NCI-H1436 (cell line): Measurements from ENCODE around the gene CLEC9A.

Source experiments
- DNase-seq: peaks from one replicate; lab custom pipeline; 2025; lab: John Stamatoyannopoulos, UW

Gene CLEC9A

DNA sequence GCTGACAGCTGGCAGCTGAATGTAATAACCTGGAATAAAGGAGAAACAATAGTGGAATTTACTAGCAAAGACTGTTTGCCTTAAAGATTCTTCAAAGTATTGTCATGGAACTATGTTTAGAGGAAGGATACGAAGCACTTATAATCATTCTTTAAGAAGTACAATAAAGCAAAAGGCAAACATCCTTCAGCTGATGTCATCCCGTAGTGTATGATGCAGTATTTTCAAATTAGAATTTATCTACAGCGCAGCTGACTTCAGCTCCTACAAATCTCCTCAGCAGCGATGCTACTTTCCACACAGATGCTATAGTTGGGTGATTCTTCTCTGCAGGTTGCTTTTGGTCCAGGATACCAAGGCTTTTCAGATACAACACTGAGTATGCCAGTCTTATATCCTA lies 36.8 kb downstream of the CLEC9A start:
- DNase-seq: no peak

DNA sequence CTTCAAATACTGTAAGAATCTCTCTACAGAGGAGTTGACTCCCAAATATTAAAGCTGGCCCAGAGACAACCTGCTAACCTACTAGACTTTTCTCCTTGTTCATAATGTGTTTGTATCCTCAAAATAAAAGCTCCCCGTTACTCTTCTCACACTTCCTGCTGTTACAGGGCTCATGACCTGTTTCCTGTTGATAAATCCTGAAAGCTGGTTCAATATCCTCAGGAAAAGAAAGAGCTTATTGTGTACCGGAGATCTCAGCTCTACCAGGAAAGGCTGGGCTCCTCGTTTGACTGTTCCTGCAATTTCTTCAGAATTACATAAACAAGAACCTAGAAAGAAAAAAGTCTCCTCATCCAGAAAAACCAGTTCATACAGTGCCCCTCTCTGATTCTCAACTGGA lies 37.5 kb downstream of the CLEC9A start:
- no peak for DNase-seq

DNA sequence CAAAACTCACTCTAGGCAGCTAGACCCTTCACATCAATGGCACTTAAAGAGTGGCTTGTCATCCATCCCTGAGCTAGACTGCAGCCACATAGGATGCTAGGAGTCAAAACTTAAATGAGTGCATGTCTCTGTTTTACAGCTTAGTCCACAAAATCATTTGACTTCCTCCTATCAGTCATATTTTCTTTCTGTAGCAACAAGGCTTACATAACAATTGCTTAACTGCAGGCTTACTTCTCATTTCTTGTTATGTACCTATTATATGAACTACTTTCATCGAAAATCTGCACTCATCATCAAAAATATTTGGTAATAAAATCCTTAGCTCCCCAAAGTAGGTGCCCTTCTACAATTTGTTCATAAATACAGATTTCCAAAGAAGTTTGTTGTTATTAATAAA lies 38.2 kb downstream of the CLEC9A start:
- DNase-seq: no peak

DNA sequence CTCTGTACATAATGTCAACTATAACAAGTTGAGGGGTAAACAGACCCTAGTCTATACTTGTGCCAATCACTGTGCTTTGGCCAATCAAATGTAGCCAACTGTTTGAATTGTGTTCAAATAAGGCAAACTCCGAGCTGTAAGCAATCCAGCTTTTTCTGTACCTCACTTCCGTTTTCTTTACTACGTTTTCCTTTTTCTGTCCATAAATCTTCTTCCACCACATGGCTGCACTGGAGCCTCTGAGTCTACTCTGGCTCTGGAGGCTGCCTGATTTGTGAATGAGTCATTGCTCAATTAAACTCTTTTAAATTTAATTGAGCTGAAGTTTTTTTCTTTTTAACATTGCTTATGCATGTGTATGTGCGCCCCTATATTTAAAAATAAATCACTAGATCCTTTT lies 38.6 kb downstream of the CLEC9A start:
- DNase-seq: no peak

DNA sequence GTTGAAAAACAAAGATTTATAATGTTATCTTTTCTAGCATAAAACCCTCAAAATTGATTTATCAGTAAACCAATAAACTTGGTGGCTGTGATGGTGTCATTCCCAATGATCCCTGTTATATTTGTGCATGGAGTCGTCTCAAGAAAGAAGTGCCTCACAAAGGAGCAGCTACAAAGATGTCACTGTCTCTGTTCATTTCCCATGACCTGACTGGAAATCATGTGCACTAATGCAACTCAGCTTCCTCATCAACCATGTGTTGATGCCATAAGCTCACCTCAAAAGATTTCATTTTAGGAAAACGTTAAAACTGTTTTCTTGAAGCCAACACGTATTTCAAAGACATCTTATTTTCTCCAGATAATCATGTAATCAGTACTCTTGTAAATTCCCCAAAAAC lies 39.5 kb downstream of the CLEC9A start:
- no peak for DNase-seq

DNA sequence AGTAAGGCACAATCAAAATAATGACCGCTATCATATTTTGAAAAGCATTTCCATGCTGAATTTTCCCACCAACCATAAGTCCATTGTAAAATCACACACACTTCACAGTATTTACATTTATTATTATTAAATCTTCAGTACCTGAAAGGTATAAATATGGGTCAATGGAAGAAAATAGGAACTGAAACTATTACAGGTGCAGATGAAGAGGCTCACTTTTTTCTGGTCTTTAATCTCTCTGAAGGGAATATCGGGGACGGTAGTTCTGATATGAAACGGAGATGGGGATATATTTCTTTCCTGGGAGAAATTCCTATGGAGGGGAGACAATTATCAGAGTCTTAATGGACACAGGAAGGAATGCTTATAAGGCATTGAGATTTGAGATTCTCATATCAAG lies 39.9 kb downstream of the CLEC9A start:
- no peak for DNase-seq

DNA sequence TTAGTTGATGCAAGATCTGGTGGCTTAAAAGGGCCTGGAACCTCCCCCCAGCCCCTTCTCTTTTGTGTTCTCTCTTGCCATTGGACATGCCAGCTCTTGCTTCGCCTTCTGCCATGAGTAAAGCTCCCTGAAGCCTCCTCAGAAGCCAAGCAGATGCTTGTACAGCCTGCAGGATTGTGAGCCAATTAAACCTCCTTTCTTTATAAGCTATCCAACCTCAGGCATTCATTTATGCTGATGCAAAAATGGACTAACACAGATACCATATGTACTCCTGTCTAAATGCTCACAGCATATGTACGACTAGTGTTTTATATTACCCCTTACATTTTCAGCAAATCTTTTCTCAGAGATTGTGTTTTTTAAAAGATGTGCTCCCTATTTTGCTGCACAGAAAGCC lies 41.6 kb downstream of the CLEC9A start:
- DNase-seq: no peak

DNA sequence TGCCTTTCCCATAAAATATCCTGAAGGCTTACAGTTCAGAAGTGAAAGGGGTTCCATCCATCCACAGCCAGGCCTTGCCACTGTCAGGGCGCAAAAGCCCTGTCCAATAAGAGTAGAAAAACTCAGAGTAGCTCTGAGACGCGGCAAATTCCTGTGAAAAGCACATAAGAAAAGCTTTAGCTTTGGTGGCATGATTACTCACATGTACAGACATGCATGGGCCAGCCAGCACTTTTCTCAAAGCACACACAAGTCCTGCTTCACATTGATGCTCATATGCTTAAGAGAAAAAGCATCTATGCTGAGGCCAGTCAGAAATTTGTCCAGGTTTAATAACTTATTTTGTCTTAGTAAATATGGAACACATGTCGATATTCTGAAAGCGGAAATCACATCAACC lies 42.8 kb downstream of the CLEC9A start:
- DNase-seq: no peak

DNA sequence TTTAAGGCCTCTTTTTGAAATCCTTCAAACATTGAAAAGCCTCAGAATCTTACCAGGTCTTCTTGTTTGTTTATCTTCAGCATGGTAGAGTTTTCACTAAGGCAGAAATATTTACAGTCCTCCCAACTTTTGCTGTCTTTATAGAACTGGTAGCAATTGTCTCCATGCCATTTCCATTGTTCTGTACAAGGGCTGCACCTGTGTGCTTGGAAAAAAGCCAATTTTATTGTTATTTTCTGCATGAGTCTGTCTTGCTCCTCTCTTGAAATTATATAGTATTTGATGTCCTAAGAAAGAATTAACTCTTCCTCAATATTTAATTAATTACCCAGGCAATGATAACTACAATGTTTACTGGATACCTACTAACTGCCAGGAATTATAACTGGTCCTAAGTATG lies 45.0 kb downstream of the CLEC9A start:
- no peak for DNase-seq

DNA sequence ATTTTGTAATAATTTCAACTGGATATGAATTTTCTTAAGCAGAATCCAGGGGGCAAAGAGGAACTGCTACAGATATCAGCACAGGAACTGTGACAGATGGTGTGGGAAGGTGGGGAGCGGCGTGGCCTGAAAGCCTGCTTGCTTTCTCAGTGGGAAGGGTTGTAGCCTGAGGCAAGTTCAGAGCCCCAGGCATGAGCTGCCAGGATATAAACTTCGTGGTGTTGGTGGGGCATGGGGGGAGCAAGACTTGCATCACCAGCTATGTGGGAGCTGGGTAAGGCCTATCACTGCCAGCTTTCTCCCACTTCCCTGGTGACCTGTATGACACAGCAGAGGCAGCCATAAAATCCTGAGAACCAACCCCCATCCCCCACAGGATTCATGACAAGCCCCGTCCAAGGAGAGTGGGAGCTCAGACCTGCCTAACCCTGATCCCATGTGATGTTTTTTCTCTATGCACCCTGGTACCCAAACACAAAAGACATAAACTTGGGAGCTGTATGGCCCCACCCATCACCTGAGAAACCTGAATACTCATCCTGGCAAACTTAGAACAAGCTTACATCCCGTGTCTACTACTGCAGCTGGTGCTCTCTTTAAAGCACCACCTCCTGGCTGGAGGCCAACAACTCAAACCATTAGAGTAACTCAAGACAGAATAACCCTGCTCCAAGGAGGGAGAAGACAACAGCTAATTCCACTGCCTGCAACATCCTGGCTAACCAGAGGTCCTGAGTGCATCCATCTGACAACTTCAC lies 51.8 kb downstream of the CLEC9A start:
- DNase-seq: no peak

DNA sequence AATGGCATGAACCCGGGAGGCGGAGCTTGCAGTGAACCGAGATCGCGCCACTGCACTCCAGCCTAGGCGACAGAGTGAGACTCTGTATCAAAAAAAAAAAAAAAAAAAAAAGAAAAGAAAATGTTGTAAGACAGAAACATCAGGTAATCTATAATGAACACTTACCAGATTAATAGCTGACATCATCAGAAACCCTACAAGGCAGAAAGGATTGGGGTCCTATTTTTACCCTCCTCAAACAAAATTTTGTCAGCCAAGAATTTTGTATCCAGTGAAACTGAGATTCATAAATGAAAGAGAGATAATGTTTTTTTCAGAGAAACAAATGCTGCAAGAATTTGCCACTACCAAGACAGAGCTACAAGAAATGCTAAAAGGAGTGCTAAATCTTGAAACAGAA lies 54.3 kb downstream of the CLEC9A start:
- DNase-seq: no peak

DNA sequence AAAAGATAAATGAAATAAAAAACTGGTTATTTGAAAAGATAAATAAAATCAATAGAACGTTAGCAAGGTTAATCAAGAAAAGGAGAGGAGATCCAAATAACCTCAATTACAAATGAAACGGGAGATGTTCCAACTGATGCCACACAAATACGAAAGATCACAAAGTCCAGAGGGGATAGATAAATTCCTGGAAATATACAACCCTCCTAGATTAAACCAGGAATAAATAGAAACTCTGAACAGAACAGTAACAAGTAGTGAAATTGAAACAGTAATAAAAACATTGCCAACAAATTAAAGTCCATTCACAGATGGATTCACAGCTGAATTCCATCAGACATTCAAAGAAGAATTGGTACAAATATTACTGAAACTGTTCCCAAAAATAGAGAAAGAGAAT lies 55.9 kb downstream of the CLEC9A start:
- no peak for DNase-seq

DNA sequence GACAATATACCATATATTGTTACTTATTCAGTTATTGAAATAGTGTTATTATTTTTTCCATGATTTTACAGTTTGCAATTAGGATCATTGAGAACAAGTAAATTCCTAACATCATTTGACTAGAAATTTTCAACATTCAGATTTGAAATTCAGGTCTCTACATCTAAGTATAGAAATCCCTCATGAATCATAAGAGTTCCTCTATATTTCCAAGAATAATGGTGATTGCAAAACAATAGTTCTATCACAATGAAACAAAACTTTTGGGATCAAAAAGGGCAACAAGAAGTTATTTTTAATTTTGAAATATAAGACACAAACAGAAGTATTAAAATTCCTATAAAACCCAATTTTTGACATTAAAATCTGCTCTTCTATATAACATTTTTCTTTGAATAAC lies 57.5 kb downstream of the CLEC9A start:
- DNase-seq: no peak

DNA sequence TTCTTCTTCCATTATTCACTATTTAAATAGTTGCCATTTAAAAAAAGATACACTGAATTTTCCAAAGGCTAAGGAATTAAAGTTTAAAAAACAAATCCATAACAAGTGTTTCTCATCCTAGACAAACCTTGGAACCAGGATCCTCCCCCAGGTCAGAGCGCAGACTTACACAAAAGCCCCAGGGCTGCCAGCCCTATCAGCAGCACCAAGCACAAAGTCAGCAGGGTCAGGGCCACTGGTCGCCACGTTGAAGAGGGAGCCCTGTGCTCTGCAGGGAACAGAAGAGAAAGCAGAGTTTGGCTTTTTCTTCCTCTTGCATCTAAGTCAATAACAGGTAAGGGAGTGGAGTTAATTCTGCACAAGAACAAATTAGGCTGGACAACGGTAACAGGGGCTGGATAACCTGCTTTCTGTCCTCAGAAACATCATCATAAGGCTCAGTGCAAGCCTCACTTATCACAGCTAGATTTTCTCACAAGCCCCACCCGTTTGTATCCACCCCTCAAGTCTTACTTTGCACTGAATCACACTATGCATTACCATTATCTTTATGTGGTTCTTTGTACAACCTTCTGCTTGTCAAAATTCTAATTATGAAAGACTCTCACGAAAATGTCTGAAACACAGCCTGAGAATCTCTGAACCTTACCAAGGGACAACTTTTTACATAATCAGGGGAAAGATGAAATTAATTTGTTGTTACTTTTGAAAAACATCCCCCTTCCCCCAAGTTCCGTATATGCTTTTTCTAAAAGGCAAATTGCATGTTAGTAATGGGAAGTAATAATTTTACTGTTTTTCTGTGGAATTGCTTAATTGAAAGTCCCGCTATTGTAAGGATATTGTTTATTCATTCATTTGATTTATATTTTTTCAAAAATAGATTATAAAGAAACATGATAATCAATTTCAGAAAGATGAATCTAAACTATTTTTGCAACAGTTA lies 58.7 kb downstream of the CLEC9A start:
- DNase-seq: no peak

DNA sequence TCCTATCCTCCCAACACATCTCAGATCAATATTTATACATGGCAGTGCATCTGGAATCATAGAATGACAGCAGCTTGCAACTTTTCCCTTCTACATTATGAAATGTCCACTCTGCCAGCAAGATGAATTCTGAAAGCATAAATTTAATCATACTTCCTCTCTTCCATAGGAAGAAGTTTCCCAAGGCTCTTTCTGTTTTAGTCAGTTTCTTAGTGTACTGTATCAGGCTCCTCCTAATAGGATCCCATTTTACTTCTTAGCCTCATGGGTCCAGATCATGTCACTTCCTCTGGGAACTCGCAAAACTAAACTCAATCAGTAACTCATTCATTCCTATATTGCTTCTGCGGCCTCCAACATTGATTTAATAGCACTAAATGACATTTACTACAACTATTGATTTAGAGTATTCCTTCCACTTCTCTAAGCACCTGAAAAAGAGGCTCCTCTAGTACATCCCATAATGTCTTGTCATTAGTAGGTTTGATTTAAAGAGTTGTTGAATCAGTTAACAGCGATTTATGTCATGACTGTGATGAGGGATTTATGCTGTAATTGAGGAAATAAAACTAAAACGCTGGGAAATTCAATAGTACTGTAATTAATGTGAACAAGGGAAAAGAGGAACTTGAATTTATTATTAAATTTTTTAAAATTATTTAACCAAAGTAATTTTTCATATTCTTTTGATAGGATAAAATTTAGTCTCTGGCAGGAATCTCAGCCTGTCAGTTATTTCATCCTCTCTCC lies 64.3 kb downstream of the CLEC9A start:
- DNase-seq: no peak

DNA sequence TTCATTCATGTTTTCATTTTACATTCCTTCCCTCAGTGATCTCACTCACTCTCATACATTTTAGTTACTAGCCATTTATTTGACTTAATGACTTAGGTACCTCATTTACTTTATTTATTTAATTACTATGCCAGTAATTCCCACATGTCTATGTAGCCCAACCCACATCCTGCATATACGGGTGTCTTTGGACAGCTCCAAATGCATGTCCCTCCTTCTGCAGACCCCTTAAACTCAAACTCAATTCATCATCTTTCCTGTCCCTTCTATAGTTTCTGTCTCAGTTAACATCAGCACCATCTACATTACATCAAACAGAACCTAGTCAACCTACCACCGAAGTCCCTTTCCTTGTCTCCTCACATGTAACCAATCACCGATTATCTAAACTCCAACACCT lies 65.5 kb downstream of the CLEC9A start:
- DNase-seq: no peak

DNA sequence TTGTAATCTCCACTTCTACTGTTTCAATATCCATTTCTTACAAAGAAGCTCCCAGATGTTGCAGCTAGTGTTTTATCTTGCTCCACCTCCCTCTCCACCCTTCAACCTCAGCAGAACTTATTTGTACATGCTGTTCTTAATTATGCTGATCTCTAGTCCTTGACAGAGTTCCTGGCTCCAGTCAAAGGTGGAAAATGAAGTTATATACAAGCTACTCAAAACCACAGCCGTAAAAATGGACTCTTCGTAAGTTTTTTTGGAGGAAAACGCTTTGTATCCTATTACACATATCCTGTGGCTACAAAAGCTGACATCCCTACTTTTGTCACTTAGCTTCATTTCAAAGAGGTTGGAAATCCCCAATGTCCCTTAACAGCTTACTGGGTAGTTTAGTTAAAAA lies 67.0 kb downstream of the CLEC9A start:
- no peak for DNase-seq

DNA sequence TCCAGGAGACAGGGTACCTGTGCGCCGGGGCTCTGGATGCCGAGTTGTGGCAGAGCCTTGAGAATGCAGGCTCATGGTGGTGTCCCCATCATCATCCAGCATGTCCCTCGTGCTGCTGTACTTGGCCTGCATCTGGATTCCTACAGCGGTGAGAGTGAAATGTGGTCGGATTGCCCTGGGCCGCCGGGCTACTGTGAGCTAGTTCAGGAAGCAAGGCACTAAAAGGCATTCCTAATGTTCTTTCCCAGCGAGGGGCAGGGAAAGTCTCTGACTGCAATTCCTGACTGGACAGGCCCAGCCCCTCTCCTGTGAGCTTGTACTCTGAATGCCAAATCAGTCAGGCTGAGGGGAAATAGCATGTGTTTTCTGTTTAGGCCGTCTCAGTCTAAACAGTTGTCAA lies 68.3 kb downstream of the CLEC9A start, which contains the start of gene CLEC1A:
TSS of gene CLEC1A (minus strand) at position 195 of the 400 bp plus-strand sequence. CDS start at position 132, 63 bp downstream.
- no peak for DNase-seq

DNA sequence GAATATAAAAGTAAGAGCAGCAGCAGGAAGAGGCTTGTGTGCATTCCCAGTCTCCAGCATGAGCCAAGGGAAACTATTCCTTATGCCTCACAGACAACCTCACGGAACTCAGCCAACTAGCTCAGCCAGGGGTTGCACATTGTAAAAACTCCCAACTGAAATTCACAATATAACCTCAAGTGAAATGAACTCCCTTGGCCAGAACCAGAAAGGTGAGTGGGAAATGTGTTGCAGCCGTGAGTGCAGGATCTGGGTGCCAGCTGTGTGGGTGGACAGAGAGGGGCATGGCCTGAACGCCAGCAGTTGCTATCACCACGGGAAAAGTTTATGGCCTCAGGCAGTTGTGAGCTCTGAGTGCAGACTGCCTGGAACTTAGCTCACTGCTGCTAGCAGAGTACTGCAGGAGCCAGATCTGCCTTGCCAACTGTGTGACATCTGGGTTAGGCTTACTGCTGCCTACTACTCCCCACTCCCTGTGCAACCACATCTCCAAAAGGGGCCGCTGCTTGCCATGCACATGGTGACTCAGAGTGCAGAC lies 70.6 kb downstream of the CLEC9A start:
- DNase-seq: no peak

DNA sequence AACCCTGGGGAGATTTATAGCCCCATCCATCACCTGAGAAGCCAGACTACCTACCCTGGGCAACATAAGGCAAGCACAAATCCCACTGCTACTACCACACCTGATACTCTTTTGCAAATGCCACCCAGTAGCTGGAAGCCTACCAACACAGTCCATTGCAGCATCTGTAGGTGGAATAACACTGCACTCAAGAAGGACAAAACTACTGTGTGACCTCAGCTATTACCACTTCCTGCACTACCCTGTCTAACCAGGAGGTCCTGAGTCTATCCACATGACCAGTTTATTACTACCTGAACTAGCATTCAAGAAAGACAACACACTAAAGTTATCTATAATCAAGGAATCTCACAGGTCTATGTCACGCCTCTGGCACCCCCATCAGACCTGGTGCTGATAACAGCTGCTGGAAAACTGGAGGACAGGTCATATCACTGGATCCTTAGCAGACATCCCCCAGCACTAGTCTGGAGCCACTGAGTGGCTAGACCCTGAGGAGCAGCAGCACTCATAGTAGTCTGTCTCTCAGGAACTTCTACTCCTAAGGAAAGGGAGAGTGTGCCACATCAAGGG lies 71.3 kb downstream of the CLEC9A start:
- DNase-seq: no peak

DNA sequence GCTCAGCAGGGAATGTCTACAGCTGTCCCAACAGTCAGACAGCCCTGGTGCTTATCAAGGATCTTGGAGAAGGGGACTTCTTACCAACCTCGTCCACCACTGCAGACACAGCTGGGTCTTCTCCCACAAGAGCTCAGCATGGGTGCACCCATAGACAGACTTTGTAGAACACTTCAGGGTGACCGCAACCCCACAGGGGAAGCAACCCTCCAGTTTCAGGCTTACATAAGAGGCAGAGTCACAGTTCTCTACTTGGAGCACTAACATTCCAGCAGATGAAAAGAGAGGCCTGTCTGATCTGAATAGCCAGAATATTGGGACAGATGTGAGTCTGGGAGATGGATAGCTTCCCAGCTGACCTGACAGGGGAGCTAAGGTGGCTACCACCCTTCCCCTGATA lies 71.8 kb downstream of the CLEC9A start:
- DNase-seq: no peak
